BE2C (cell line): ENCODE measurements around the gene COL16A1.

Experiments
- DNase-seq: peaks from one replicate; pipeline ENCODE4 v3.0.0-alpha.2; 2020
- H3K27me3 ChIP-seq: fragments of 250-450 bp; sonication (Bioruptor Pico); 2 replicates; pipeline ENCODE4 v1.5.1; 2020; ENCODE audit warnings: mild to moderate bottlenecking
- H3K36me3 ChIP-seq: fragments of 250-450 bp; sonication (Bioruptor Pico); 2 replicates; pipeline ENCODE4 v1.5.1; 2020; ENCODE audit warnings: mild to moderate bottlenecking
- H3K4me1 ChIP-seq: fragments of 250-450 bp; sonication (Bioruptor Pico); 2 replicates; pipeline ENCODE4 v1.5.1; 2020
- H3K4me3 ChIP-seq: 2 replicates; pipeline ENCODE4 v1.5.1; 2011; ENCODE audit warnings: low read depth, low read length
- H3K9me3 ChIP-seq: fragments of 250-450 bp; sonication (Bioruptor Pico); 2 replicates; pipeline ENCODE4 v1.5.1; 2020
- CTCF ChIP-seq: IDR thresholded peaks from 2 replicates; pipeline ENCODE4 v1.5.1; 2012; ENCODE audit warnings: mild to moderate bottlenecking, low read depth, low read length

Gene COL16A1

DNA sequence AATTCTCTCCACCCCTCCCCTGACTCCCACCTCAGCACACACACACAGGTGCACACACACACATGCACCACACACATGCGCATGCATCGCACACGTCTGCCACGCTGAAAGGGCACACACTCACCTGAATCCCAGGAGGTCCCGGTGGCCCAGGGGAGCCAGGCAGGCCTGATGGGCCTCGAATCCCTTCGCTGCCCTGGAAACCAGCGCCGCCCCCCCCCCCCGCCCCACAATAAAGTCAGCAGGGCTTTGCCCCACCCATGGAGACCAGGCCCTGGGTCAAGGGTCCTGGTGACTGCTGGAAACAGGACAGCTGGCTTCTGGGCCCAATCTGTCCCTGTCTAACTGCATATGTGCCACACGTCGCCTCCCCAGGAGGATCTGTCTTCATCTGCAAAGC lies 41.4 kb downstream of the COL16A1 start:
- no peaks in the 10 kb centered on the region for H3K4me1 ChIP-seq
- H3K9me3 ChIP-seq = no peaks in the 10 kb centered on the region
- H3K36me3 ChIP-seq = no peaks in the 10 kb centered on the region
- no peak for DNase-seq
- no peak for TF ChIP-seq CTCF
- H3K27me3 ChIP-seq = no peaks in the 10 kb centered on the region
- H3K4me3 ChIP-seq = no peak overlapping the region

DNA sequence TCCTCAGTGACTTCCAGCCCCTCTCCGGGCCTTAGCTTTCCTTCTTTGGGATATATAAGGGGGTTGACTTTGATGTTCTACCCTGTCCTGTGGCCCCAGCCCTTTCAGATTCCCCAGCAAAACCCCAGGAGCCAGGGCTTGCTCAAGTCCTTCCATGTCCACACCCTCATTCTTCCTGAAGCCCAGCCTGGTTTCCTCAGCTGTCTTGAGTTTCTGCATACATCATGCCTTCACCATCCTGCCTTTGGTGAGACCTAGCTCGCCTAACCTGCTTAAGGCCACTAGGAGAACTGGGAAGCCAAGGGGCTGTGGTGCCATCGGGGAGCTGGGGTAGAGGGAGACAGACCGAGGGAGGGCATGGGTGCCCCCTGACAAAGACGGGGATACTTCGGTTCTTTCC lies 42.0 kb downstream of the COL16A1 start:
- H3K36me3 ChIP-seq = no peaks in the 10 kb centered on the region

DNA sequence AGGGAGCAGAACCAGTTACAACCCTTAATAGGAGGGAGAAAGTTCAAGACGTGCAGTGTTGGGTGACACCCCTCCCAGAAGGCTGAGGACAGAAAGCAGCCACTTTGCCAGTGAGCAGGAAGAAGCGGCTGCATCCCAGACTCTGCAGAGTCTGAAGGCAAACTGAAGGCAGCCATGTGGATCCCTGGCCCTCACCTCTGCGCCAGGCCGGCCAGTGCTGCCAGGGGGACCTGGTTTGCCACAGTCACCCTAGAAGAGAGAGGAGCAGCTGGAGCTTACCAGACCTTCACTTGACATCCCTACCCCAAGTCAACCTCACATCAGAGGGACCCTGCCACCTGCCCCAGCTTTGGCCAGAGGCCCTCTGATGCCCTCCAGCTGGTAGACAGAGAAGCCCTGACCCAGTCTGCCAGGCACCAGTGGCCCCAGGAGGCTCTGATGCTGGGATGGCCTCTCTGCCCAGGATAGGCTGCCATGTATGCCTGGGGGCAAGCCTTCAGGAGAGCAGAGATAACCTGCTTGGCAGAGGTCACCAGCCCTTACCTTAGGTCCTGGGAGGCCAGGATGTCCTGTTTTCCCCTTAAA lies 42.9 kb downstream of the COL16A1 start:
- DNase-seq = no peak
- Histone ChIP-seq H3K27me3 (no peaks in the 10 kb centered on the region), H3K4me3 (no peak overlapping the region), H3K9me3 (no peaks in the 10 kb centered on the region), H3K4me1 (no peaks in the 10 kb centered on the region), H3K36me3 (no peaks in the 10 kb centered on the region)
- TF ChIP-seq CTCF = no peak

More for the DNA sequence above, 42.0 kb downstream of the COL16A1 start:
- H3K4me1 ChIP-seq = no peaks in the 10 kb centered on the region
- H3K9me3 ChIP-seq = no peaks in the 10 kb centered on the region
- TF ChIP-seq CTCF = no peak
- DNase-seq = no peak
- H3K27me3 ChIP-seq = no peaks in the 10 kb centered on the region
- H3K4me3 ChIP-seq = no peak overlapping the region

GRCh38 chr1:31659889-31660288 lies 43.9 kb downstream of the COL16A1 start:
- Histone ChIP-seq H3K4me1 (no peaks in the 10 kb centered on the region), H3K36me3 (no peaks in the 10 kb centered on the region), H3K9me3 (no peaks in the 10 kb centered on the region), H3K4me3 (no peak overlapping the region), H3K27me3 (no peaks in the 10 kb centered on the region)
- no peak for DNase-seq
- TF ChIP-seq CTCF = no peak

GRCh38 chr1:31658721-31659120 lies 45.1 kb downstream of the COL16A1 start:
- no peaks in the 10 kb centered on the region for H3K4me1 ChIP-seq
- DNase-seq = no peak
- H3K9me3 ChIP-seq = no peaks in the 10 kb centered on the region
- no peak for TF ChIP-seq CTCF
- no peak overlapping the region for H3K4me3 ChIP-seq
- no peaks in the 10 kb centered on the region for H3K27me3 ChIP-seq
- no peaks in the 10 kb centered on the region for H3K36me3 ChIP-seq

- TF ChIP-seq CTCF = no peak
Observed at GRCh38 chr1:31657972-31658510, 45.8 kb downstream of the COL16A1 start.

More at GRCh38 chr1:31657972-31658510, 45.8 kb downstream of the COL16A1 start:
- Histone ChIP-seq H3K4me3 (no peak overlapping the region), H3K9me3 (no peaks in the 10 kb centered on the region), H3K36me3 (no peaks in the 10 kb centered on the region), H3K4me1 (no peaks in the 10 kb centered on the region), H3K27me3 (no peaks in the 10 kb centered on the region)
- no peak for DNase-seq
